ENCODE results near the gene BIN1. TPM values are rescaled to one million over a fixed set of nuclear protein-coding genes. Genes with fewer than 3 reads are reported as not detected.

The BIN1 gene
- total RNA-seq, 1 experiment from 2014 or later, result 58.6 TPM

DNA sequence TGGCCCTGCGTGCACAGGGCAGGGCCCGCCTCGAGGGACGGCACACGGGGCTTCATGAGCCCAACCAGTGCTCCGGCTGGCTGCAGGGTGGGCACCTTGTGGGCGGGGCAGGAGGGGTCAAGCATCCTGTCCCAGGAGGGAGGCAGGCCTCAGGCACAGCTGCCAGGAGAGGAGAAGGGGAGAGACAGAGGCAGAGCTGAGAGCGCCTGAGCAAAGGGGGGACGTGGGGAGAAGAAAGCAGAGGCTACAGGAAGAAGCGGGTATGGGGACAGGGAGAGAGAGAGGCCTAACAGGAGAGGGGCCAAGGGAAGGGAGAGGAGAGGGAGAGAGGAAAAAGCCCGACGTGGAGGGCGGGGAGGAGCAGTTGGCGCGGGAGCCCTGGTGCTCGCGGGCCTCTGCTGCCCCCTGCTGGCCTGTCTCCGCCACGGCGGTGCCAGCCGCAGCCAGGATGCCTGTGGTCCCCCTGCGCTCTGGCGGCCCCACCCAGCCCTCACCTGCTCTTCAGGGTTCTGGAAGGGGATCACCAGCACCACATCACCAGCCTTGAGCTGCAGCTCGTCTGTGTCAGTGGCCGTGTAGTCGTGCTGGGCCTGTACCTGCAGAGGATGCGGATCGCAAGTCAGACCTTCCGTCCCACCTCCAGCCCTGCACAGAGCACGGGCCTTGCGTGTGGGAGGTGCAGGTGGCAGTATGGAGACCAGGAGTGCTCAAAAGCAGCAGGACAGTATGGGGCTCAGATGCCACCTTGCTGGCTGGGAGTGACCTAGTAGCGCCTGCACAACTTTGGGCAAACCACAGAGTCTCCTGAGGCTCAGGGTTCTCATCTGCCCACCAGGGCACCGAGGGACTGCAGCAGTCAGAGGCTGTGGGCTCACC, 56.8 kb downstream of the BIN1 start:
- intact Hi-C loops (cut with micrococcal nuclease; ENCODE audit: unreplicated experiment), result no loop called here
- no peaks in the 10 kb centered on the region for H3K36me3 ChIP-seq (ENCODE audit: control insufficient read depth, insufficient read depth, low read length)
- BruUV-seq (replicated peaks), result no TSS peak

DNA sequence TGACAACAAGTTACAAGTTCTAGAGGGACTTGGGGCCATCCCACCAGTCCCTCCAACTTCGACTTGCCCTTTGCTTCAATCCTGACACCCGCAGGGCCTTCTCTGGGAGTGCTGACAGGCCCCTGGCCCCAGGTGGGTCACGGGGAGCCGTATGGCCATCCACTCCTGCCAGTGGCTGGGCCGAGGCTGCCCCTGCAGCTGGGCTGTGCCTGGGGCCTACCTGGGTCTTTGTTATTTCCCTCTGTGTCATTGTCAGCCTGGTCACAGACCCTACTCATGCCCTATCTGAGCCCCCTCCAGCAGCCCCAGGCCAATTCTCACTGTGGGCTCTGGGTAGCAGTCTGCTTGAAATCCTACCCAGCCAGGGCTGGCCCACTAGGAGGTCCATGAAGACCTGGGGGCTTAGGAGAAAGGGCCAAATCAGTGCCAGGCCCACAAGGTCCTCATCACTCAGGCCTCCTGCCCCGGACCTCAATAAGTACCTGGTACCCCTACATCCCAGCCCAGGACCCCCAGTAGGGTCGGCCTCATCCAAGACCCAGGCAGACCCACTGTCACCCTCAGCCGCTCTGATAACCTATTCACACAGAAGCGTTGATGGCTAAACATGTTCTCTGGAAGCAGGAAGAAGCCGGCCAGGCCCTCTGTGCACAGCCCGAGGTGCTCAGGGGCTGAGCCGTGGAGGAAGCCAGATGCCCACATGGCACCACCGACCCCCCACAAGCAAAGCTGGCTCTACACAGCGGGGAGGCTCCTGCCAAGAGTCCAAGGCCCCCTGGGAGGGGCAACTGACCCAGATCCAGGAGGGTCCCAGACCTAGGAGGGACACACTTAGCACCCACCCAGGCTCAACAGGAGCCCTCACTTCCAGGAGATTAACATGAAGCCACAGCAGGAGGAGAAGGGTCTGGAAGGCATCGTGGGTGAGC, 57.7 kb downstream of the BIN1 start:
- POLR2A ChIA-PET, result no interaction called here

More for the DNA sequence above, 56.8 kb downstream of the BIN1 start:
- Histone ChIP-seq H3K9me3 (ENCODE audit: control insufficient read depth, insufficient read depth, low read depth, low read length) (no peaks in the 10 kb centered on the region), H3K27ac (ENCODE audit: low read length) (no peak overlapping the region), H3K27me3 (ENCODE audit: control insufficient read depth, insufficient read depth, low read length) (no peaks in the 10 kb centered on the region), H3K4me3 (ENCODE audit: low read depth in 2 of 2, low read length in 2 of 2) (no peak overlapping the region), H3K4me1 (ENCODE audit: control insufficient read depth, insufficient read depth, low read length) (no peaks in the 10 kb centered on the region)
- in situ Hi-C loops (cut with HindIII; ENCODE audit: low pct_unique_long_range_greater_than_20kb, low sequenced_read_pairs), result no loop called here
- peak; percentile 80 for ATAC-seq
- POLR2A ChIA-PET, result no interaction called here
- TF ChIP-seq CTCF (IDR thresholded peaks at IDR 0.05) (peak; percentile 98), TCF7L2 (IDR thresholded peaks at IDR 0.05; ENCODE audit: low read depth, low read length) (no peak)
- CTCF ChIA-PET, result interaction anchor here (0.5 to 0.6 kb wide), 2 partner anchors 19 to 199 kb away, joined by 3 read pairs; no protein-coding TSS in a partner anchor
- DNase-seq (ENCODE audit: low read depth, low spot score), result no peak

More for the DNA sequence above, 57.7 kb downstream of the BIN1 start:
- CTCF ChIA-PET, result no interaction called here
- H3K36me3 ChIP-seq (ENCODE audit: control insufficient read depth, insufficient read depth, low read length), result no peaks in the 10 kb centered on the region
- H3K27ac ChIP-seq (ENCODE audit: low read length), result no peak overlapping the region
- H3K4me1 ChIP-seq (ENCODE audit: control insufficient read depth, insufficient read depth, low read length), result no peaks in the 10 kb centered on the region
- intact Hi-C loops (cut with micrococcal nuclease; ENCODE audit: unreplicated experiment), result no loop called here
- DNase-seq (ENCODE audit: low read depth, low spot score) (no peak), ATAC-seq (no peak)
- no peak overlapping the region for H3K4me3 ChIP-seq (ENCODE audit: low read depth in 2 of 2, low read length in 2 of 2)
- no peaks in the 10 kb centered on the region for H3K9me3 ChIP-seq (ENCODE audit: control insufficient read depth, insufficient read depth, low read depth, low read length)
- TF ChIP-seq SIN3A (IDR thresholded peaks at IDR 0.05; ENCODE audit: borderline replicate concordance, insufficient read depth, low read depth, low read length) (no peak), CTCF (IDR thresholded peaks at IDR 0.05) (no peak), REST (IDR thresholded peaks at IDR 0.05; ENCODE audit: insufficient read depth in 1 of 2, low read depth in 2 of 2, low read length in 1 of 2) (no peak), POLR2AphosphoS5 (IDR thresholded peaks at IDR 0.05; ENCODE audit: low read depth, low read length) (no peak), TCF7L2 (IDR thresholded peaks at IDR 0.05; ENCODE audit: low read depth, low read length) (no peak)
- H3K27me3 ChIP-seq (ENCODE audit: control insufficient read depth, insufficient read depth, low read length), result no peaks in the 10 kb centered on the region
- no TSS peak for BruUV-seq (replicated peaks)
- in situ Hi-C loops (cut with HindIII; ENCODE audit: low pct_unique_long_range_greater_than_20kb, low sequenced_read_pairs), result no loop called here

Measured in Panc1 (cell line).